GM12878 (cell line): Measurements from ENCODE around the gene STARD13. TPM values are rescaled to one million over a fixed set of nuclear protein-coding genes. Genes with fewer than 3 reads are reported as not detected.

ENCODE experiments used
- ATAC-seq: fragments of 200-7000 bp; cut with Tn5 transposase; 3 replicates; pipeline ENCODE4 v1.9.1; 2020; ENCODE audit warnings: mild to moderate bottlenecking, moderate library complexity
- BruUV-seq: library from RNA; stranded (reverse); fragments of 400-500 nt; replicated peaks from 2 replicates; lab custom pipeline; 2021; lab: Mats Ljungman, UMichigan
- CTCF ChIA-PET: fragments of 300-600 bp; sonication (Branson Sonifier 250); formaldehyde crosslinking; extraction: SDS; loops from one replicate; lab custom pipeline; 2021; ENCODE audit warnings: inconsistent platforms; lab: Yijun Ruan, JAX
- POLR2A ChIA-PET: fragments of 350-600 bp; formaldehyde crosslinking; extraction: SDS; loops from one replicate; lab custom pipeline; 2021; ENCODE audit warnings: inconsistent platforms; lab: Charles Lee
- RAD21 ChIA-PET: fragments of 300-600 bp; sonication (Branson Sonifier 250); formaldehyde crosslinking; loops from one replicate; lab custom pipeline; 2023; ENCODE audit warnings: antibody characterized with exemption; ENCODE audit not compliant: unreplicated experiment; lab: Charles Lee
- SMC1A ChIA-PET: fragments of 300-600 bp; sonication (Branson Sonifier 250); formaldehyde crosslinking; loops from one replicate; lab custom pipeline; 2023; ENCODE audit not compliant: unreplicated experiment, uncharacterized antibody; lab: Charles Lee
- DNase-seq: peaks from one replicate; pipeline ENCODE4 v3.0.0-alpha.2; 2011; ENCODE audit warnings: low read depth, low spot score
- FAIRE-seq: peaks from 3 replicates; lab custom pipeline; 2011; peaks lifted over from hg19 to GRCh38; lab: Jason Lieb, UNC
- H2AFZ ChIP-seq: 2 replicates; pipeline ENCODE4 v1.6.0; 2011; ENCODE audit warnings: low read depth, low read length, control low read depth; ENCODE audit not compliant: control insufficient read depth
- H3K27ac ChIP-seq: 2 replicates; pipeline ENCODE4 v1.5.1; 2011; ENCODE audit warnings: control low read depth; ENCODE audit not compliant: control insufficient read depth, insufficient read depth
- H3K27me3 ChIP-seq, 2 experiments: replicated peaks in 1 of 2; 2 replicates each; pipeline versions ENCODE4 v1.6.0 to v1.6.1; 2011; ENCODE audit warnings: low read length in 1 of 2; ENCODE audit not compliant: control insufficient read depth in 2 of 2, insufficient read depth in 2 of 2
- H3K36me3 ChIP-seq, 2 experiments: 2 replicates each; pipeline ENCODE4 v1.5.1; 2011; ENCODE audit warnings: low read length in 1 of 2; ENCODE audit not compliant: control insufficient read depth in 2 of 2, insufficient read depth in 2 of 2
- H3K4me1 ChIP-seq: 2 replicates; pipeline ENCODE4 v1.6.1; 2011; ENCODE audit warnings: mild to moderate bottlenecking, low read length, moderate library complexity, mixed read lengths; ENCODE audit not compliant: control insufficient read depth, insufficient read depth
- H3K4me2 ChIP-seq: 2 replicates; pipeline ENCODE4 v1.6.0; 2011; ENCODE audit warnings: control low read depth; ENCODE audit not compliant: control insufficient read depth, insufficient read depth
- H3K4me3 ChIP-seq: fragments of 200-600 bp; sonication (generic); 2 replicates; pipeline ENCODE4 v1.5.1; 2016
- H3K79me2 ChIP-seq: 2 replicates; pipeline ENCODE4 v1.6.0; 2011; ENCODE audit warnings: low read length; ENCODE audit not compliant: control insufficient read depth, insufficient read depth
- H3K9ac ChIP-seq: 2 replicates; pipeline ENCODE4 v1.8.0; 2011; ENCODE audit warnings: low read length, control low read depth, mixed read lengths; ENCODE audit not compliant: control insufficient read depth, insufficient read depth
- H3K9me3 ChIP-seq: replicated peaks from 3 replicates; pipeline ENCODE4 v1.5.1; 2011; ENCODE audit warnings: mild to moderate bottlenecking, low read length; ENCODE audit not compliant: control insufficient read depth, insufficient read depth
- H4K20me1 ChIP-seq: 2 replicates; pipeline ENCODE4 v1.6.0; 2011; ENCODE audit not compliant: control insufficient read depth, insufficient read depth
- BACH1 ChIP-seq: fragments of 450-650 bp; IDR thresholded peaks from 2 replicates; pipeline ENCODE4 v1.6.1; 2017; ENCODE audit warnings: mild to moderate bottlenecking, borderline replicate concordance
- CHD4 ChIP-seq: fragments of 200-600 bp; sonication (generic); IDR thresholded peaks from 2 replicates; pipeline ENCODE4 v1.6.1; 2016; ENCODE audit warnings: mild to moderate bottlenecking
- CREB1 ChIP-seq: IDR thresholded peaks from 2 replicates; pipeline ENCODE4 v1.6.1; 2012; ENCODE audit warnings: low read depth, mild to moderate bottlenecking, inconsistent platforms
- IKZF1 ChIP-seq: fragments of 450-650 bp; conservative IDR thresholded peaks from 2 replicates; pipeline ENCODE4 v1.6.1; 2017; ENCODE audit warnings: antibody characterized with exemption, mild to moderate bottlenecking
- NFYB ChIP-seq: IDR thresholded peaks from 2 replicates; pipeline ENCODE4 v1.6.1; 2011; ENCODE audit warnings: low read depth, mild to moderate bottlenecking, low read length, improper control_type of control experiment, moderate library complexity; ENCODE audit not compliant: insufficient read depth
- PAX8 ChIP-seq: fragments of 450-650 bp; IDR thresholded peaks from 2 replicates; pipeline ENCODE4 v1.6.1; 2017; ENCODE audit warnings: mild to moderate bottlenecking, moderate library complexity
- STAT1 ChIP-seq: fragments of 450-650 bp; conservative IDR thresholded peaks from 2 replicates; pipeline ENCODE4 v1.6.1; 2014; ENCODE audit warnings: antibody characterized with exemption, mild to moderate bottlenecking
- SUZ12 ChIP-seq: fragments of 200-600 bp; sonication (generic); IDR thresholded peaks from one replicate; pipeline ENCODE4 v1.6.1; 2018; ENCODE audit warnings: antibody characterized with exemption, mild to moderate bottlenecking; ENCODE audit not compliant: unreplicated experiment
- TCF3 ChIP-seq: IDR thresholded peaks from 2 replicates; pipeline ENCODE4 v1.6.1; 2012; ENCODE audit warnings: low read depth, mild to moderate bottlenecking, low read length, borderline replicate concordance; ENCODE audit not compliant: insufficient read depth
- YBX1 ChIP-seq: fragments of 450-650 bp; IDR thresholded peaks from 2 replicates; pipeline ENCODE4 v1.6.1; 2016; ENCODE audit warnings: antibody characterized with exemption
- WGBS: methylation state at CpG from one replicate; pipeline ENCODE4 v1.1.6; 2016; ENCODE audit warnings: low lambda C conversion rate; ENCODE audit not compliant: insufficient replicate concordance, insufficient coverage; ENCODE audit errors: missing lambda C conversion rate; 5-methylcytosine and 5-hydroxymethylcytosine counted together
- in situ Hi-C: fragments of 300-500 bp; cut with MboI; formaldehyde crosslinking; loops from 9 replicates; pipeline ENCODE4 v1.14.3; 2018; ENCODE audit warnings: mixed read lengths
- intact Hi-C: fragments of 100-400 bp; cut with micrococcal nuclease; formaldehyde crosslinking; loops from one replicate; pipeline ENCODE4 v1.14.2; 2022; ENCODE audit not compliant: unreplicated experiment
- polyA plus RNA-seq, 11 experiments: library from polyadenylated mRNA; depleted of rRNA in 4 of 11; unstranded in 6 of 11; stranded (reverse) in 5 of 11; fragments of >200 nt; fragmentation: Nextera tagmentation in 4 of 11; fragmentation: Illumina TruSeq in 1 of 11; extraction: Ambion mirVana in 4 of 11; extraction: Trizol in 1 of 11; gene quantifications; 1 replicate in 1 of 11; 2 replicates in 10 of 11; pipeline versions ENCODE4 v1.2.1 to v1.2.3, GENCODE V29; 2011 to 2016; ENCODE audit warnings: inconsistent platforms in 2 of 11, missing spikeins in 2 of 11, low read depth in 1 of 11
- total RNA-seq, 4 experiments: library from RNA; depleted of rRNA in 3 of 4; stranded (reverse); fragments of >200 nt in 3 of 4; fragmentation: Illumina TruSeq in 1 of 4; extraction: Trizol in 1 of 4; gene quantifications; 2 replicates each; pipeline versions ENCODE4 v1.2.1 to v1.2.3, GENCODE V29; 2013 to 2021

Gene STARD13
- total and polyA plus RNA-seq, 10 of the 15 experiments (the other 5 are each of a cell fraction or from before 2014, with no cell fraction given): 4.0 to 41.6 (median 10.1) TPM

- no peak overlapping the region for H3K4me2 ChIP-seq
- FAIRE-seq (no peak), ATAC-seq (no peak), DNase-seq (no peak)
- H3K4me3 ChIP-seq: no peak overlapping the region
- H3K27ac ChIP-seq: no peak overlapping the region
- TF ChIP-seq PAX8 (no peak), TCF3 (no peak), STAT1 (no peak), SUZ12 (no peak), BACH1 (no peak), IKZF1 (no peak), CHD4 (no peak), YBX1 (no peak), CREB1 (no peak), NFYB (no peak)
- CTCF ChIA-PET: no interaction called here
- intact Hi-C loops (no loop called here), in situ Hi-C loops (no loop called here)
- RAD21 ChIA-PET: no interaction called here
- H3K4me1 ChIP-seq: no peaks in the 10 kb centered on the region
- WGBS: 69% methylated on average over 4 of the region's 4 CpGs
- H4K20me1 ChIP-seq: no peaks in the 10 kb centered on the region
- SMC1A ChIA-PET: no interaction called here
- H3K9ac ChIP-seq: no peak overlapping the region
- H3K79me2 ChIP-seq: no peaks in the 10 kb centered on the region
- BruUV-seq: no TSS peak
- no peaks in the 10 kb centered on the region for H3K27me3 ChIP-seq
- no peak overlapping the region for H2AFZ ChIP-seq
- H3K9me3 ChIP-seq: no peaks in the 10 kb centered on the region
- POLR2A ChIA-PET: no interaction called here
- no peaks in the 10 kb centered on the region for H3K36me3 ChIP-seq
Observed at GRCh38 chr13:33271759-33272158, 13.8 kb downstream of the STARD13 start.
